C4-2B (cell line): ENCODE results near the gene PHF13.

Experiments used
- H3K27ac ChIP-seq: fragments of 450-650 bp; 2 replicates; pipeline ENCODE4 v1.5.1; 2017
- CTCF ChIP-seq: fragments of 450-650 bp; conservative IDR thresholded peaks from 2 replicates; pipeline ENCODE4 v1.5.1; 2017; ENCODE audit warnings: mild to moderate bottlenecking
- ZFX ChIP-seq: fragments of 450-650 bp; IDR thresholded peaks from 2 replicates; pipeline ENCODE4 v1.6.1; 2017

Gene PHF13

GRCh38 chr1:6577831-6578525 is 35.6 kb upstream of the PHF13 start:
- TF ChIP-seq ZFX, result no peak
- H3K27ac ChIP-seq, result no peak overlapping the region

GRCh38 chr1:6578624-6579373 is 34.7 kb upstream of the PHF13 start:
- peak overlapping the region; percentile 79 for H3K27ac ChIP-seq
- TF ChIP-seq ZFX, result no peak
- no peak for TF ChIP-seq CTCF

GRCh38 chr1:6579374-6580118 is 34.0 kb upstream of the PHF13 start, which contains the start of gene ZBTB48:
TSS of gene ZBTB48 (plus strand) at chr1:6579994. CDS start at chr1:6580610, 616 bp downstream.
- no peak for TF ChIP-seq CTCF
- TF ChIP-seq ZFX, result no peak
- H3K27ac ChIP-seq, result peak within 1 kb of the TSS; percentile 79

- H3K27ac ChIP-seq, result peak overlapping the region; percentile 79
- TF ChIP-seq CTCF (no peak), ZFX (no peak)
These were observed 33.4 kb upstream of the PHF13 start for GRCh38 chr1:6580119-6580592.

- H3K27ac ChIP-seq, result peak overlapping the region; percentile 79
- no peak for TF ChIP-seq CTCF
These were observed 32.7 kb upstream of the PHF13 start for GRCh38 chr1:6580593-6581409.

- TF ChIP-seq ZFX (no peak), CTCF (no peak)
- H3K27ac ChIP-seq, result no peak overlapping the region
These were observed 31.8 kb upstream of the PHF13 start for GRCh38 chr1:6581561-6582305.

GRCh38 chr1:6582370-6582769 is 31.2 kb upstream of the PHF13 start:
- TF ChIP-seq ZFX (no peak), CTCF (no peak)
- no peak overlapping the region for H3K27ac ChIP-seq
